Sigmoid colon (tissue), 7 donors: ENCODE data around the gene HEXA. TPM values are rescaled to one million over a fixed set of nuclear protein-coding genes. Genes with fewer than 3 reads are reported as not detected.
"Not testable (repeated sequence)": the region's sequence is repeated elsewhere in the genome, so short reads cannot be mapped to it uniquely, and the experiment has no call there.

Source experiments
- DNase-seq: peaks from one replicate; pipeline ENCODE4 v3.0.0-alpha.2; 2019
- H3K27ac ChIP-seq, 4 donors: fragments of 200-600 bp; sonication (generic); one replicate each; pipeline ENCODE4 v1.5.1; 2016 to 2019; ENCODE audit warnings: mild to moderate bottlenecking in 1 of 4
- H3K27me3 ChIP-seq, 3 donors: fragments of 200-600 bp; sonication (generic); one replicate each; pipeline ENCODE4 v1.5.1; 2019; ENCODE audit warnings: mild to moderate bottlenecking in 1 of 3
- H3K36me3 ChIP-seq, 4 donors: fragments of 200-600 bp; sonication (generic); one replicate each; pipeline ENCODE4 v1.5.1; 2016 to 2019
- H3K4me1 ChIP-seq, 4 donors: fragments of 200-600 bp; sonication (generic); one replicate each; pipeline ENCODE4 v1.5.1; 2017 to 2019
- H3K4me3 ChIP-seq, 4 donors: fragments of 200-600 bp; sonication (generic); one replicate each; pipeline ENCODE4 v1.5.1; 2017 to 2019; ENCODE audit warnings: mild to moderate bottlenecking in 2 of 4, moderate library complexity in 1 of 4
- H3K9me3 ChIP-seq, 4 donors: fragments of 200-600 bp in 3 of 4; sonication (generic) in 3 of 4; one replicate each; pipeline versions ENCODE4 v1.5.1 to v1.6.1; 2013 to 2019
- CTCF ChIP-seq, 4 experiments: fragments of 450-650 bp in 3 of 4; fragments of 200-600 bp in 1 of 4; IDR thresholded peaks; one replicate each; pipeline ENCODE4 v1.5.1; 2016 to 2019; ENCODE audit warnings: antibody characterized with exemption in 4 of 4, mild to moderate bottlenecking in 3 of 4, moderate library complexity in 2 of 4
- EP300 ChIP-seq, 4 donors: sonication (generic); formaldehyde crosslinking; IDR thresholded peaks; one replicate each; pipeline ENCODE4 v1.6.1; 2017; ENCODE audit warnings: antibody characterized with exemption in 4 of 4
- POLR2A ChIP-seq, 2 donors: fragments of 450-650 bp; IDR thresholded peaks; one replicate each; pipeline ENCODE4 v1.6.1; 2016; ENCODE audit warnings: antibody characterized with exemption in 2 of 2, mild to moderate bottlenecking in 2 of 2, moderate library complexity in 2 of 2
- POLR2AphosphoS5 ChIP-seq, 4 donors: sonication (generic); formaldehyde crosslinking; IDR thresholded peaks; one replicate each; pipeline ENCODE4 v1.6.1; 2017; ENCODE audit warnings: antibody characterized with exemption in 4 of 4
- WGBS, 2 donors: extraction: QIAGEN DNeasy Blood & Tissue Kit; methylation state at CpG; one replicate each; pipeline ENCODE4 v1.1.7; 2013; 5-methylcytosine and 5-hydroxymethylcytosine counted together
- intact Hi-C: fragments of 100-400 bp; cut with DNase I; formaldehyde crosslinking; loops from one replicate; pipeline ENCODE4 v1.15.1; 2023
- polyA plus RNA-seq, 3 donors: library from polyadenylated mRNA; stranded (reverse); fragments of 200-250 nt; gene quantifications; one replicate each; pipeline ENCODE4 v1.2.3, GENCODE V29; 2013
- total RNA-seq, 4 donors: library from RNA; depleted of rRNA; stranded (reverse); fragments of >200 nt; gene quantifications; one replicate each; pipeline ENCODE4 v1.1.0, GENCODE V29; 2016
- donor health status: healthy with polysubstance abuse.
- donor health status: Bipolar disorder and iron deficiency.
- donor health status: healthy.

Gene HEXA
- total and polyA plus RNA-seq, 7 donors, result 35.4 to 80.0 (median 58.3) TPM

DNA sequence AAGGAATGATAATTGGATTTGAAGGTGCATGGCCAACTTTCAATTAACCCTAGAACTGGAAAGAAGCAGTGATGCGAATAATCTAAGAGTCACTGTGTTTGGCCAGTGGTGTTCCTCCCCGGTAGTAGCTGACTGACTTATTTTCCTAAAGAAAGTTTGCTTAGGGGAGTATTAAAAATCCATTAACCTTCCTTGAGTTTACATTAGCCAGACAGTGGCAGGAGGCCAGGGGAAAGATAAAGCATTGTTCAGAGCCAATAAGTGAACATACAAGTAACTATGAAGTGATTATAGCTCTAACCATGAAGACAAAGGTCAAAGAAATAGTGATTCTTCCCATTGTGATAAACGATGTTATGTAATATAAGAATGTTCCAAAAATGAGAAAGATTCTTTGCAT lies 13.4 kb upstream of the HEXA start:
- H3K27ac ChIP-seq, result no peak overlapping the region
- intact Hi-C loops, result no loop called here
- H3K4me1 ChIP-seq, result no peaks in the 10 kb centered on the region
- H3K9me3 ChIP-seq, result peaks cover 0 to 1% (median 0%) of the 10 kb centered on the region in 4 donors
- no peak overlapping the region for H3K4me3 ChIP-seq
- H3K27me3 ChIP-seq, result peaks cover 0 to 7% (median 0%) of the 10 kb centered on the region in 3 donors
- DNase-seq, result no peak
- H3K36me3 ChIP-seq, result no peaks in the 10 kb centered on the region
- 19 to 63% methylated on average over 3 of the region's 3 CpGs for WGBS, 2 donors
- no peak for TF ChIP-seq CTCF (IDR thresholded peaks at IDR 0.05)
- TF ChIP-seq POLR2A (IDR thresholded peaks at IDR 0.05), result no peak
- TF ChIP-seq EP300 (IDR thresholded peaks at IDR 0.05), result no peak
- no peak for TF ChIP-seq POLR2AphosphoS5 (IDR thresholded peaks at IDR 0.05)

DNA sequence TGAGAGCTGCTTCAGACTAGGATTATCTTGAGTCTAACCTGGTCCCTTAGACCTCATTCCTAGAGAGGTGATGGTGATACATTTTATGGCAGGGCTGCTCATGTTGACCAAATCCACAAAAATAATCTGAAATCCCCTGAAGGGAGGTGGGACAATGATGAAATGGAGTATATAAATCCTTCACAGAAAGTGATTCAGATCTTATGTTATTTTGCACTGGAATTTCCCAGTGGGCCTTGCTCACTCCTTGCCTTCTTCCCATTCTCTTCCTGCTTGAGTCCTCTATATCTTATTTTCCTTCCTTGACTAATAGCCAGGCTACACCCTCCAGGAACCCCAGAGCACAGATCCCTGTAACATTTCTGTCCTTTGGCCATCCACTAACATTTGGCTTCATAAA lies 11.9 kb upstream of the HEXA start:
- Histone ChIP-seq H3K4me3 (no peak overlapping the region), H3K9me3 (peaks cover 0 to 3% (median 0%) of the 10 kb centered on the region in 4 donors), H3K36me3 (no peaks in the 10 kb centered on the region), H3K27ac (no peak overlapping the region), H3K4me1 (no peaks in the 10 kb centered on the region), H3K27me3 (peaks cover 0 to 15% (median 0%) of the 10 kb centered on the region in 3 donors)
- TF ChIP-seq POLR2AphosphoS5 (IDR thresholded peaks at IDR 0.05), result no peak
- no peak for TF ChIP-seq EP300 (IDR thresholded peaks at IDR 0.05)
- TF ChIP-seq POLR2A (IDR thresholded peaks at IDR 0.05), result no peak
- TF ChIP-seq CTCF (IDR thresholded peaks at IDR 0.05), result no peak
- no peak for DNase-seq
- intact Hi-C loops, result no loop called here

GRCh38 chr15:72382146-72382545 lies 6.3 kb upstream of the HEXA start:
- DNase-seq, result no peak
- no peak overlapping the region for H3K4me3 ChIP-seq
- no peaks in the 10 kb centered on the region for H3K36me3 ChIP-seq
- H3K4me1 ChIP-seq, result no peaks in the 10 kb centered on the region
- peaks cover 0 to 15% (median 0%) of the 10 kb centered on the region in 3 donors for H3K27me3 ChIP-seq
- intact Hi-C loops, result no loop called here
- H3K27ac ChIP-seq, result no peak overlapping the region
- TF ChIP-seq CTCF (IDR thresholded peaks at IDR 0.05), result no peak
- TF ChIP-seq POLR2A (IDR thresholded peaks at IDR 0.05), result no peak
- TF ChIP-seq POLR2AphosphoS5 (IDR thresholded peaks at IDR 0.05), result no peak
- TF ChIP-seq EP300 (IDR thresholded peaks at IDR 0.05), result no peak
- peaks cover 0 to 3% (median 0%) of the 10 kb centered on the region in 4 donors for H3K9me3 ChIP-seq
- 79 to 83% methylated on average over 2 of the region's 2 CpGs for WGBS, 2 donors

DNA sequence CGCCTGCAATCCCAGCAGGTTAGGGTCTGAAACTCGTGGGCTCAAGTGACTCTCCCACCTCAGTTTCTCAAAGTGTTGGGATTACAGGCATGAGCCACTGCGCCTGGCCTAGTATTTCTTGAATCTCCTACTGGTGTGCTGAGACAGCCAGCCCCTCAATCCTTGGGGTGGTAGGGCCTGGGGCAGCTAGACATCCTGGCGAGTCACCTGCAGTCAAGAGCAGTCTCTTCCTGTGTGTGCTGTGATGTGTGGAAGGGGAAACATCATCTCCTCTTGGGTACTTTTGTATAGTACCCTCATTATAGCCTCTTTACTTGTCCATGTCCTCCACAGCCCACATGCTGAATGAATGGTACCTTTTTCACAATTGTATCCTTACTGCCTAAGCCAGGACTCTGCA lies 4.9 kb upstream of the HEXA start:
- Histone ChIP-seq H3K27me3 (peaks cover 0 to 15% (median 0%) of the 10 kb centered on the region in 3 donors), H3K27ac (no peak overlapping the region), H3K4me3 (no peak overlapping the region), H3K36me3 (no peaks in the 10 kb centered on the region), H3K4me1 (peaks cover 0 to 8% (median 7%) of the 10 kb centered on the region in 4 donors), H3K9me3 (peaks cover 0 to 3% (median 0%) of the 10 kb centered on the region in 4 donors)
- WGBS, 2 donors, result 74 to 78% methylated on average over 4 of the region's 4 CpGs
- TF ChIP-seq POLR2A (IDR thresholded peaks at IDR 0.05) (no peak), EP300 (IDR thresholded peaks at IDR 0.05) (no peak), CTCF (IDR thresholded peaks at IDR 0.05) (no peak), POLR2AphosphoS5 (IDR thresholded peaks at IDR 0.05) (no peak)
- no peak for DNase-seq
- intact Hi-C loops, result no loop called here

- 44 to 56% methylated on average over 2 of the region's 2 CpGs for WGBS, 2 donors
- H3K4me3 ChIP-seq, result no peak overlapping the region
- peaks cover 0 to 3% (median 0%) of the 10 kb centered on the region in 4 donors for H3K9me3 ChIP-seq
- no peak overlapping the region for H3K27ac ChIP-seq
- no peak for DNase-seq
- peaks cover 0 to 15% (median 11%) of the 10 kb centered on the region in 4 donors for H3K4me1 ChIP-seq
- no peak for TF ChIP-seq CTCF (IDR thresholded peaks at IDR 0.05)
- no peak for TF ChIP-seq POLR2A (IDR thresholded peaks at IDR 0.05)
- H3K36me3 ChIP-seq, result no peaks in the 10 kb centered on the region
- intact Hi-C loops, result loop anchor here (5.0 to 10.0 kb wide), 3 partner anchors 92 to 672 kb away; partner anchors contain the start of genes ARIH1, BBS4, HIGD2B and NEO1
- peaks cover 0 to 15% (median 0%) of the 10 kb centered on the region in 3 donors for H3K27me3 ChIP-seq
Observed at GRCh38 chr15:72379856-72380430, 4.1 kb upstream of the HEXA start.

GRCh38 chr15:72379106-72379505 lies 3.3 kb upstream of the HEXA start:
- 90 to 91% methylated on average over 3 of the region's 3 CpGs for WGBS, 2 donors

More at GRCh38 chr15:72379106-72379505, 3.3 kb upstream of the HEXA start:
- not testable (repeated sequence) for H3K4me3 ChIP-seq, H3K9me3 ChIP-seq, H3K27ac ChIP-seq, H3K36me3 ChIP-seq, DNase-seq, H3K27me3 ChIP-seq
- intact Hi-C loops, result loop anchor here (5.0 to 10.0 kb wide), 3 partner anchors 93 to 673 kb away; partner anchors contain the start of genes ARIH1, BBS4, HIGD2B and NEO1
- H3K4me1 ChIP-seq, result peaks cover 0 to 24% (median 19%) of the 10 kb centered on the region in 4 donors
